HG03196 (cell line): ENCODE results near the gene DPP6.
"Not testable (repeated sequence)": the region's sequence is repeated elsewhere in the genome, so short reads cannot be mapped to it uniquely, and the experiment has no call there.

Experiments
- ATAC-seq: cut with Tn5 transposase; IDR thresholded peaks from one replicate; pipeline ENCODE4 v1.9.1; 2021; ENCODE audit not compliant: unreplicated experiment

DPP6 gene

GRCh38 chr7:154051643-154052529 is at the start of gene DPP6:
Gene DPP6 (plus strand): TSS chr7:154052398.
- ATAC-seq, result not testable (repeated sequence)

- ATAC-seq, result not testable (repeated sequence)
Observed at GRCh38 chr7:154009423-154009911, 42.7 kb upstream of the DPP6 start.

GRCh38 chr7:154010726-154011568 is 41.3 kb upstream of the DPP6 start:
- ATAC-seq, result not testable (repeated sequence)

GRCh38 chr7:154012800-154013199 is 39.4 kb upstream of the DPP6 start:
- not testable (repeated sequence) for ATAC-seq

GRCh38 chr7:154015636-154016035 is 36.6 kb upstream of the DPP6 start:
- ATAC-seq, result not testable (repeated sequence)

GRCh38 chr7:154018354-154018753 is 33.8 kb upstream of the DPP6 start:
- not testable (repeated sequence) for ATAC-seq

GRCh38 chr7:154027805-154028204 is 24.4 kb upstream of the DPP6 start:
- ATAC-seq, result not testable (repeated sequence)

GRCh38 chr7:154030476-154031080 is 21.6 kb upstream of the DPP6 start:
- ATAC-seq, result not testable (repeated sequence)

GRCh38 chr7:154039466-154040165 is 12.6 kb upstream of the DPP6 start:
- peak; percentile 79 for ATAC-seq

- not testable (repeated sequence) for ATAC-seq
Observed at GRCh38 chr7:154050394-154050793, 1.8 kb upstream of the DPP6 start.

- not testable (repeated sequence) for ATAC-seq
Observed at GRCh38 chr7:154051006-154051642, 1.1 kb upstream of the DPP6 start.

GRCh38 chr7:154052530-154053252 is 493 bp downstream of the DPP6 start:
- not testable (repeated sequence) for ATAC-seq

- ATAC-seq, result not testable (repeated sequence)
Observed at GRCh38 chr7:154053466-154054312, 1.5 kb downstream of the DPP6 start.

- not testable (repeated sequence) for ATAC-seq
Observed at GRCh38 chr7:154054664-154055063, 2.5 kb downstream of the DPP6 start.

- not testable (repeated sequence) for ATAC-seq
Observed at GRCh38 chr7:154055491-154056106, 3.4 kb downstream of the DPP6 start.

GRCh38 chr7:154058783-154059182 is 6.6 kb downstream of the DPP6 start:
- ATAC-seq, result not testable (repeated sequence)

GRCh38 chr7:154060551-154060950 is 8.4 kb downstream of the DPP6 start:
- ATAC-seq, result not testable (repeated sequence)

GRCh38 chr7:154071833-154072232 is 19.6 kb downstream of the DPP6 start:
- not testable (repeated sequence) for ATAC-seq
